ENCODE results near the gene XPR1. TPM values are rescaled to one million over a fixed set of nuclear protein-coding genes. Genes with fewer than 3 reads are reported as not detected.

XPR1 gene
- total and polyA plus RNA-seq, 10 of the 15 experiments (the other 5 are each of a cell fraction or from before 2014, with no cell fraction given) = 1.1 to 33.9 (median 11.3) TPM

DNA sequence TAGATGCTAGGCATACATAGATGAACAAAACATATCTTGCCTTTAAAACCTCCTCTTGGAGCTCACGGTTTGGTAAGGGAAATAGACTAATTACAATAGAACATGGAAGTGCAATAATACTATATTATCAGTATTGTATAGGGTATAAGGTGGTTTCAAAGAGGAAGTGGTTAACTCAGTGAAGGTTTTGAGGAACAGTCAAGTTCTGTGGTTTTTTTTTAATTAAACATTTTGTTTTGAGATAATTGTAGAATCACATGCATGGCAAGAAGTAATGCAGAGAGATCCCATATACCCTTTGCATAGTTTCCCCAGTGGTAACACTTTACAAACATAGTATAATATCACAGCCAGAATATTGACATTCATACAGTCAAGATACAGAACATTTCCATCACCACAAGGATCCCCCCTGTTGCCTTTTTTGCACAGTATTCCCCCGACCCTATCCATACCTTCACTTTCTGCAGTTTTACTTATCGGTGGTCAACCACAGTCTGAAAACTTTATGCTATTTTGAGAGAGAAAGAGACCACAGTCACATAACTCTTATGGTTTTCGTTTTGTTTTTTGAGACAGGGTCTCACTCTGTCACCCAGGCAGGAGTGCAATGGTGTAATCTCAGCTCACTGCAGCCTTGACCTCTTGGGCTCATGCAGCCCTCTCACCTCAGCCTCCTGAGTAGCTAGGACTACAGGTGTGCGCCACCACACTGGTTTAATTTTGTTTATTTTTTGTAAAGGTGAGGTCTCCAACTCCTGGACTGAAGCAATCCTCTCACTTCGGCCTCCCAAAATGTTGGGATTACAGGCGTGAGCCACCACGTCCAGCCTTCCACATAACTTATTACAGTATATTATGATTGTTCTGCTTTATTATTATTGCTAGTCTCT, 220.4 kb downstream of the XPR1 start (continued):
- TF ChIP-seq, protein P1, sequence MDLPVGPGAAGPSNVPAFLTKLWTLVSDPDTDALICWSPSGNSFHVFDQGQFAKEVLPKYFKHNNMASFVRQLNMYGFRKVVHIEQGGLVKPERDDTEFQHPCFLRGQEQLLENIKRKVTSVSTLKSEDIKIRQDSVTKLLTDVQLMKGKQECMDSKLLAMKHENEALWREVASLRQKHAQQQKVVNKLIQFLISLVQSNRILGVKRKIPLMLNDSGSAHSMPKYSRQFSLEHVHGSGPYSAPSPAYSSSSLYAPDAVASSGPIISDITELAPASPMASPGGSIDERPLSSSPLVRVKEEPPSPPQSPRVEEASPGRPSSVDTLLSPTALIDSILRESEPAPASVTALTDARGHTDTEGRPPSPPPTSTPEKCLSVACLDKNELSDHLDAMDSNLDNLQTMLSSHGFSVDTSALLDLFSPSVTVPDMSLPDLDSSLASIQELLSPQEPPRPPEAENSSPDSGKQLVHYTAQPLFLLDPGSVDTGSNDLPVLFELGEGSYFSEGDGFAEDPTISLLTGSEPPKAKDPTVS (IDR thresholded peaks at IDR 0.05; ENCODE audit: low read depth, low read length) = no peak
- TF ChIP-seq RELA (IDR thresholded peaks at IDR 0.05; ENCODE audit: borderline replicate concordance, partially characterized antibody) (no peak), CBX3 (IDR thresholded peaks at IDR 0.05; ENCODE audit: borderline replicate concordance, low read depth) (no peak), SIN3A (IDR thresholded peaks at IDR 0.05; ENCODE audit: low read depth, low read length) (no peak), NR2F1 (conservative IDR thresholded peaks at IDR 0.05) (peak; percentile 74), ASH2L (IDR thresholded peaks at IDR 0.05; ENCODE audit: borderline replicate concordance, low read depth) (no peak), GATAD2B (conservative IDR thresholded peaks at IDR 0.05; ENCODE audit: low read depth) (no peak), CHD1 (IDR thresholded peaks at IDR 0.05; ENCODE audit: low read depth, low read length) (no peak), PAX8 (IDR thresholded peaks at IDR 0.05) (no peak), TCF12 (IDR thresholded peaks at IDR 0.05; ENCODE audit: low read depth, low read length) (no peak), EED (IDR thresholded peaks at IDR 0.05; ENCODE audit: low read depth) (no peak; the same call in 1 of the 2 replicates), NR2C2 (IDR thresholded peaks at IDR 0.05; ENCODE audit: borderline replicate concordance, control insufficient read depth, insufficient read length, low read depth) (no peak), EGR1 (IDR thresholded peaks at IDR 0.05; ENCODE audit: borderline replicate concordance in 1 of 2, low read depth in 2 of 2, low read length in 2 of 2) (no peak), TARDBP (IDR thresholded peaks at IDR 0.05; ENCODE audit: borderline replicate concordance) (no peak), CBX5 (IDR thresholded peaks at IDR 0.05; ENCODE audit: low read depth) (no peak), ZNF24 (IDR thresholded peaks at IDR 0.05) (no peak), SRF (IDR thresholded peaks at IDR 0.05; ENCODE audit: low read depth in 2 of 2, low read length in 2 of 2) (no peak)
- TF ChIP-seq, protein P2, sequence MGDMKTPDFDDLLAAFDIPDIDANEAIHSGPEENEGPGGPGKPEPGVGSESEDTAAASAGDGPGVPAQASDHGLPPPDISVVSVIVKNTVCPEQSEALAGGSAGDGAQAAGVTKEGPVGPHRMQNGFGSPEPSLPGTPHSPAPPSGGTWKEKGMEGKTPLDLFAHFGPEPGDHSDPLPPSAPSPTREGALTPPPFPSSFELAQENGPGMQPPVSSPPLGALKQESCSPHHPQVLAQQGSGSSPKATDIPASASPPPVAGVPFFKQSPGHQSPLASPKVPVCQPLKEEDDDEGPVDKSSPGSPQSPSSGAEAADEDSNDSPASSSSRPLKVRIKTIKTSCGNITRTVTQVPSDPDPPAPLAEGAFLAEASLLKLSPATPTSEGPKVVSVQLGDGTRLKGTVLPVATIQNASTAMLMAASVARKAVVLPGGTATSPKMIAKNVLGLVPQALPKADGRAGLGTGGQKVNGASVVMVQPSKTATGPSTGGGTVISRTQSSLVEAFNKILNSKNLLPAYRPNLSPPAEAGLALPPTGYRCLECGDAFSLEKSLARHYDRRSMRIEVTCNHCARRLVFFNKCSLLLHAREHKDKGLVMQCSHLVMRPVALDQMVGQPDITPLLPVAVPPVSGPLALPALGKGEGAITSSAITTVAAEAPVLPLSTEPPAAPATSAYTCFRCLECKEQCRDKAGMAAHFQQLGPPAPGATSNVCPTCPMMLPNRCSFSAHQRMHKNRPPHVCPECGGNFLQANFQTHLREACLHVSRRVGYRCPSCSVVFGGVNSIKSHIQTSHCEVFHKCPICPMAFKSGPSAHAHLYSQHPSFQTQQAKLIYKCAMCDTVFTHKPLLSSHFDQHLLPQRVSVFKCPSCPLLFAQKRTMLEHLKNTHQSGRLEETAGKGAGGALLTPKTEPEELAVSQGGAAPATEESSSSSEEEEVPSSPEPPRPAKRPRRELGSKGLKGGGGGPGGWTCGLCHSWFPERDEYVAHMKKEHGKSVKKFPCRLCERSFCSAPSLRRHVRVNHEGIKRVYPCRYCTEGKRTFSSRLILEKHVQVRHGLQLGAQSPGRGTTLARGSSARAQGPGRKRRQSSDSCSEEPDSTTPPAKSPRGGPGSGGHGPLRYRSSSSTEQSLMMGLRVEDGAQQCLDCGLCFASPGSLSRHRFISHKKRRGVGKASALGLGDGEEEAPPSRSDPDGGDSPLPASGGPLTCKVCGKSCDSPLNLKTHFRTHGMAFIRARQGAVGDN (IDR thresholded peaks at IDR 0.05) = no peak
- TF ChIP-seq, protein P3, sequence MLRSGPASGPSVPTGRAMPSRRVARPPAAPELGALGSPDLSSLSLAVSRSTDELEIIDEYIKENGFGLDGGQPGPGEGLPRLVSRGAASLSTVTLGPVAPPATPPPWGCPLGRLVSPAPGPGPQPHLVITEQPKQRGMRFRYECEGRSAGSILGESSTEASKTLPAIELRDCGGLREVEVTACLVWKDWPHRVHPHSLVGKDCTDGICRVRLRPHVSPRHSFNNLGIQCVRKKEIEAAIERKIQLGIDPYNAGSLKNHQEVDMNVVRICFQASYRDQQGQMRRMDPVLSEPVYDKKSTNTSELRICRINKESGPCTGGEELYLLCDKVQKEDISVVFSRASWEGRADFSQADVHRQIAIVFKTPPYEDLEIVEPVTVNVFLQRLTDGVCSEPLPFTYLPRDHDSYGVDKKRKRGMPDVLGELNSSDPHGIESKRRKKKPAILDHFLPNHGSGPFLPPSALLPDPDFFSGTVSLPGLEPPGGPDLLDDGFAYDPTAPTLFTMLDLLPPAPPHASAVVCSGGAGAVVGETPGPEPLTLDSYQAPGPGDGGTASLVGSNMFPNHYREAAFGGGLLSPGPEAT (IDR thresholded peaks at IDR 0.05; ENCODE audit: low read depth) = peak; percentile 51; the same call in 1 of the 2 replicates
- TF ChIP-seq, protein P4, sequence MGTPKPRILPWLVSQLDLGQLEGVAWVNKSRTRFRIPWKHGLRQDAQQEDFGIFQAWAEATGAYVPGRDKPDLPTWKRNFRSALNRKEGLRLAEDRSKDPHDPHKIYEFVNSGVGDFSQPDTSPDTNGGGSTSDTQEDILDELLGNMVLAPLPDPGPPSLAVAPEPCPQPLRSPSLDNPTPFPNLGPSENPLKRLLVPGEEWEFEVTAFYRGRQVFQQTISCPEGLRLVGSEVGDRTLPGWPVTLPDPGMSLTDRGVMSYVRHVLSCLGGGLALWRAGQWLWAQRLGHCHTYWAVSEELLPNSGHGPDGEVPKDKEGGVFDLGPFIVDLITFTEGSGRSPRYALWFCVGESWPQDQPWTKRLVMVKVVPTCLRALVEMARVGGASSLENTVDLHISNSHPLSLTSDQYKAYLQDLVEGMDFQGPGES (IDR thresholded peaks at IDR 0.05) = no peak
